ENCODE data around the gene CSGALNACT2. TPM values are rescaled to one million over a fixed set of nuclear protein-coding genes. Genes with fewer than 3 reads are reported as not detected.

CSGALNACT2 gene
- total RNA-seq, 1 experiment from 2014 or later, result 8.9 TPM

DNA sequence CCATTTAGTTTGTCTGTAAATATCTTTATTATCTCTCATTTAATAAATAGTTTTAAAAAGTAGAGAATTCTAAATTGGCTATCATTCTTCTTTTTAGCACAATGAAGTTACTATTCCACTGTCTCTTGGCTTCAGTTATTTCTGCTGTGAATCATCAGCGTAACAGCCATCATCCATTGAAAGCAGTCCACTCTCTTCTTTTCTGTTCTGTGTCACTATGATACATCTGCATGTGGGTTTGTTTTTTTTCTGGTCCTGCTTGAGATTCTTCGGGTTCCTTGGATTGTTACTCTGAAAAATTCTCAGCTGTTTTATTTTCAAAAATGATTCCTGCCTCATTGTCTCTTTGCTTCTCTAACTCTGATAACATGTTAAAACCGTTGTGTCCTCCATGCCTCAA, 52.5 kb downstream of the CSGALNACT2 start:
- H3K56ac ChIP-seq (ENCODE audit: insufficient read length, low read depth, low read length), result no peak overlapping the region
- H3K27ac ChIP-seq (ENCODE audit: insufficient read length, low read depth, low read length), result no peak overlapping the region
- no peak overlapping the region for H4K5ac ChIP-seq (ENCODE audit: insufficient read length, low read depth, low read length)
- H3K4me1 Mint-ChIP-seq, result peaks cover 11 to 17% of the 10 kb centered on the region in 2 experiments
- no peak overlapping the region for H3K9ac ChIP-seq (ENCODE audit: extremely low read depth, insufficient read length, low read length)
- no peak overlapping the region for H3K18ac ChIP-seq (ENCODE audit: insufficient read length, low read depth, low read length)
- H3K23ac ChIP-seq (ENCODE audit: insufficient read length, low read depth, low read length), result no peak overlapping the region
- no peak overlapping the region for H2BK12ac ChIP-seq (ENCODE audit: insufficient read length, low read depth, low read length)
- DNase-seq, result no peak
- no CpG with 5 or more reads among the region's 3 CpGs for WGBS (ENCODE audit: extremely low coverage, insufficient read length, low lambda C conversion rate)
- no peak overlapping the region for H3K4me3 Mint-ChIP-seq
- no peaks in the 10 kb centered on the region for H3K9me3 Mint-ChIP-seq
- no peak overlapping the region for H2BK15ac ChIP-seq (ENCODE audit: low read depth, low read length)
- H4K20me1 ChIP-seq (ENCODE audit: control insufficient read depth, insufficient read depth, insufficient read length), result no peaks in the 10 kb centered on the region
- H3T11ph ChIP-seq (ENCODE audit: low read length), result no peak overlapping the region
- H3K79me1 ChIP-seq (ENCODE audit: insufficient read depth, low read depth, low read length, poor library complexity, severe bottlenecking), result no peaks in the 10 kb centered on the region
- TF ChIP-seq, protein P1, sequence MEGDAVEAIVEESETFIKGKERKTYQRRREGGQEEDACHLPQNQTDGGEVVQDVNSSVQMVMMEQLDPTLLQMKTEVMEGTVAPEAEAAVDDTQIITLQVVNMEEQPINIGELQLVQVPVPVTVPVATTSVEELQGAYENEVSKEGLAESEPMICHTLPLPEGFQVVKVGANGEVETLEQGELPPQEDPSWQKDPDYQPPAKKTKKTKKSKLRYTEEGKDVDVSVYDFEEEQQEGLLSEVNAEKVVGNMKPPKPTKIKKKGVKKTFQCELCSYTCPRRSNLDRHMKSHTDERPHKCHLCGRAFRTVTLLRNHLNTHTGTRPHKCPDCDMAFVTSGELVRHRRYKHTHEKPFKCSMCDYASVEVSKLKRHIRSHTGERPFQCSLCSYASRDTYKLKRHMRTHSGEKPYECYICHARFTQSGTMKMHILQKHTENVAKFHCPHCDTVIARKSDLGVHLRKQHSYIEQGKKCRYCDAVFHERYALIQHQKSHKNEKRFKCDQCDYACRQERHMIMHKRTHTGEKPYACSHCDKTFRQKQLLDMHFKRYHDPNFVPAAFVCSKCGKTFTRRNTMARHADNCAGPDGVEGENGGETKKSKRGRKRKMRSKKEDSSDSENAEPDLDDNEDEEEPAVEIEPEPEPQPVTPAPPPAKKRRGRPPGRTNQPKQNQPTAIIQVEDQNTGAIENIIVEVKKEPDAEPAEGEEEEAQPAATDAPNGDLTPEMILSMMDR (conservative IDR thresholded peaks at IDR 0.05), result no peak
- H3K27me3 Mint-ChIP-seq (ENCODE audit: low read depth), result no peaks in the 10 kb centered on the region
- H3K23me2 ChIP-seq (ENCODE audit: insufficient read length, low read depth, low read length, poor library complexity, severe bottlenecking), result no peaks in the 10 kb centered on the region
- no peak overlapping the region for H3K14ac ChIP-seq (ENCODE audit: insufficient read depth, low read length)
- H3K4ac ChIP-seq (ENCODE audit: low read depth, low read length), result no peak overlapping the region
- no peak overlapping the region for H3K4me2 ChIP-seq (ENCODE audit: insufficient read depth, insufficient read length, low read length)
- no peak overlapping the region for H3K27ac Mint-ChIP-seq
- no peaks in the 10 kb centered on the region for H3K9me3 ChIP-seq (ENCODE audit: control insufficient read depth, low read depth, low read length)
- H2AK5ac ChIP-seq (ENCODE audit: insufficient read length, low read length), result no peak overlapping the region
- H4K8ac ChIP-seq (replicated peaks; ENCODE audit: insufficient read length, low read depth, low read length), result no peak overlapping the region
- H2BK120ac ChIP-seq (ENCODE audit: low read depth, low read length, poor library complexity, severe bottlenecking), result no peak overlapping the region
- H4K91ac ChIP-seq (ENCODE audit: insufficient read length, low read depth, low read length), result no peak overlapping the region
- H3K4me1 ChIP-seq (ENCODE audit: insufficient read depth, low read length), result no peaks in the 10 kb centered on the region
- no peaks in the 10 kb centered on the region for H3K79me2 ChIP-seq (ENCODE audit: insufficient read depth, low read length)
- H2BK5ac ChIP-seq (ENCODE audit: insufficient read length, low read length), result no peak overlapping the region
- H2AFZ ChIP-seq (ENCODE audit: low read length), result no peak overlapping the region
- no peaks in the 10 kb centered on the region for H3K27me3 ChIP-seq (ENCODE audit: insufficient read depth, low read length)
- peaks cover 6 to 8% (median 6%) of the 10 kb centered on the region in 3 experiments; a peak in 5 of 7 replicates for H3K36me3 Mint-ChIP-seq (ENCODE audit: insufficient read depth in 1 of 3, low read depth in 3 of 3)
- no peak overlapping the region for H2BK20ac ChIP-seq (ENCODE audit: low read depth, low read length, poor library complexity, severe bottlenecking)
